Measurements from ENCODE around the gene POC1A. TPM values are rescaled to one million over a fixed set of nuclear protein-coding genes. Genes with fewer than 3 reads are reported as not detected.

POC1A gene
- total RNA-seq, 1 experiment from 2014 or later, result 25.7 TPM

DNA sequence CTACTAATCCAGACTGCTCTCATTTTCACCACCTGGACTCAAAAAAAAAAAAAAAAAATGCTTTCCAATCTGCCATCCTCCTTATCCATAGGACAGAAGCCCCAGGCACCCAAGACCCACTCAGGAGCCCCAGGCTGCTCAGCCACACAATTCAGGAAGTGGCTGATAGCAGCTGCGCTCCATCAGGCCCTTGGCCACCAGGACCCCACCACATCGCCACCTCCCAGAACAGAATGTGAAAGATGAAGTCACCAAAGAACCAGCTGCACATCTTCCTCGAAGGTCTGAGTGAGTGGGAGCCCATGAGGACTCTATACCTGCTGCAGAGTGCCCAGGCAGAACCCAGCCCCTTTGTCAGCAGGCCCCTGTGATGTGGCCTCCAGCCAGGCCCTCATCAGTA is 19.5 kb downstream of the POC1A start:
- no peak overlapping the region for H3K27ac ChIP-seq (ENCODE audit: low read length)
- BruUV-seq (replicated peaks), result no TSS peak
- ChIA-PET CTCF (no interaction called here), POLR2A (interaction anchor here (0.7 kb wide), 1 partner anchor 112 kb away, joined by 5 read pairs; no protein-coding TSS in a partner anchor)
- peaks cover under 1% of the 10 kb centered on the region; the same call in 1 of the 2 replicates for H3K4me1 ChIP-seq (ENCODE audit: control insufficient read depth, insufficient read depth, low read length)
- H3K27me3 ChIP-seq (ENCODE audit: control insufficient read depth, insufficient read depth, low read length), result no peaks in the 10 kb centered on the region
- ATAC-seq (no peak), DNase-seq (ENCODE audit: low read depth, low spot score) (no peak)
- in situ Hi-C loops (cut with HindIII; ENCODE audit: low pct_unique_long_range_greater_than_20kb, low sequenced_read_pairs), result no loop called here
- no peaks in the 10 kb centered on the region for H3K9me3 ChIP-seq (ENCODE audit: control insufficient read depth, insufficient read depth, low read depth, low read length)
- intact Hi-C loops (cut with micrococcal nuclease; ENCODE audit: unreplicated experiment), result no loop called here
- H3K4me3 ChIP-seq (ENCODE audit: low read depth in 2 of 2, low read length in 2 of 2), result no peak overlapping the region
- TF ChIP-seq, protein P1, sequence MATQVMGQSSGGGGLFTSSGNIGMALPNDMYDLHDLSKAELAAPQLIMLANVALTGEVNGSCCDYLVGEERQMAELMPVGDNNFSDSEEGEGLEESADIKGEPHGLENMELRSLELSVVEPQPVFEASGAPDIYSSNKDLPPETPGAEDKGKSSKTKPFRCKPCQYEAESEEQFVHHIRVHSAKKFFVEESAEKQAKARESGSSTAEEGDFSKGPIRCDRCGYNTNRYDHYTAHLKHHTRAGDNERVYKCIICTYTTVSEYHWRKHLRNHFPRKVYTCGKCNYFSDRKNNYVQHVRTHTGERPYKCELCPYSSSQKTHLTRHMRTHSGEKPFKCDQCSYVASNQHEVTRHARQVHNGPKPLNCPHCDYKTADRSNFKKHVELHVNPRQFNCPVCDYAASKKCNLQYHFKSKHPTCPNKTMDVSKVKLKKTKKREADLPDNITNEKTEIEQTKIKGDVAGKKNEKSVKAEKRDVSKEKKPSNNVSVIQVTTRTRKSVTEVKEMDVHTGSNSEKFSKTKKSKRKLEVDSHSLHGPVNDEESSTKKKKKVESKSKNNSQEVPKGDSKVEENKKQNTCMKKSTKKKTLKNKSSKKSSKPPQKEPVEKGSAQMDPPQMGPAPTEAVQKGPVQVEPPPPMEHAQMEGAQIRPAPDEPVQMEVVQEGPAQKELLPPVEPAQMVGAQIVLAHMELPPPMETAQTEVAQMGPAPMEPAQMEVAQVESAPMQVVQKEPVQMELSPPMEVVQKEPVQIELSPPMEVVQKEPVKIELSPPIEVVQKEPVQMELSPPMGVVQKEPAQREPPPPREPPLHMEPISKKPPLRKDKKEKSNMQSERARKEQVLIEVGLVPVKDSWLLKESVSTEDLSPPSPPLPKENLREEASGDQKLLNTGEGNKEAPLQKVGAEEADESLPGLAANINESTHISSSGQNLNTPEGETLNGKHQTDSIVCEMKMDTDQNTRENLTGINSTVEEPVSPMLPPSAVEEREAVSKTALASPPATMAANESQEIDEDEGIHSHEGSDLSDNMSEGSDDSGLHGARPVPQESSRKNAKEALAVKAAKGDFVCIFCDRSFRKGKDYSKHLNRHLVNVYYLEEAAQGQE (IDR thresholded peaks at IDR 0.05; ENCODE audit: insufficient read depth in 1 of 2, low read depth in 2 of 2, low read length in 1 of 2), result no peak
- TF ChIP-seq POLR2AphosphoS5 (IDR thresholded peaks at IDR 0.05; ENCODE audit: low read depth, low read length), result no peak
- TF ChIP-seq TCF7L2 (IDR thresholded peaks at IDR 0.05; ENCODE audit: low read depth, low read length), result no peak
- TF ChIP-seq, protein P2, sequence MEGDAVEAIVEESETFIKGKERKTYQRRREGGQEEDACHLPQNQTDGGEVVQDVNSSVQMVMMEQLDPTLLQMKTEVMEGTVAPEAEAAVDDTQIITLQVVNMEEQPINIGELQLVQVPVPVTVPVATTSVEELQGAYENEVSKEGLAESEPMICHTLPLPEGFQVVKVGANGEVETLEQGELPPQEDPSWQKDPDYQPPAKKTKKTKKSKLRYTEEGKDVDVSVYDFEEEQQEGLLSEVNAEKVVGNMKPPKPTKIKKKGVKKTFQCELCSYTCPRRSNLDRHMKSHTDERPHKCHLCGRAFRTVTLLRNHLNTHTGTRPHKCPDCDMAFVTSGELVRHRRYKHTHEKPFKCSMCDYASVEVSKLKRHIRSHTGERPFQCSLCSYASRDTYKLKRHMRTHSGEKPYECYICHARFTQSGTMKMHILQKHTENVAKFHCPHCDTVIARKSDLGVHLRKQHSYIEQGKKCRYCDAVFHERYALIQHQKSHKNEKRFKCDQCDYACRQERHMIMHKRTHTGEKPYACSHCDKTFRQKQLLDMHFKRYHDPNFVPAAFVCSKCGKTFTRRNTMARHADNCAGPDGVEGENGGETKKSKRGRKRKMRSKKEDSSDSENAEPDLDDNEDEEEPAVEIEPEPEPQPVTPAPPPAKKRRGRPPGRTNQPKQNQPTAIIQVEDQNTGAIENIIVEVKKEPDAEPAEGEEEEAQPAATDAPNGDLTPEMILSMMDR (IDR thresholded peaks at IDR 0.05), result no peak
- TF ChIP-seq SIN3A (IDR thresholded peaks at IDR 0.05; ENCODE audit: borderline replicate concordance, insufficient read depth, low read depth, low read length), result no peak
- H3K36me3 ChIP-seq (ENCODE audit: control insufficient read depth, insufficient read depth, low read length), result no peaks in the 10 kb centered on the region

DNA sequence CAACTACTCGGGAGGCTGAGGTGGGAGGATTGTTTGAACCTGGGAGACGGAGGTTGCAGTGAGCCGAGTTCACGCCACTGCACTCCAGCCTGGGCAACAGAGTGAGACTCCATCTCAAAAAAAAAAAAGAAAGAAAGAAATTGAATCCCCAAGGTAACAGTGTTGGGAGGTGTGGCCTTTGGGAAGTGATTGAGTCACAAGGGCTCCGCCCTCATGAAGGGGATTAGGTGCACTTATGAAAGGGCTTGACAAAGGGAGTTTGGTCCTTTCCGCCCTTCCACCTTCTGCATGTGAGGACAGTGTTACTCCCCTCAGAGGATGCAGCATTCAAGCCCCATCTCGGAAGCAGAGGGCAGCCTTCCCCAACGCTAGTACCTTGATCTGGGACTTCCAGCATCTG is 21.3 kb downstream of the POC1A start:
- H3K4me1 ChIP-seq (ENCODE audit: control insufficient read depth, insufficient read depth, low read length), result peaks cover 17% of the 10 kb centered on the region
- H3K27me3 ChIP-seq (ENCODE audit: control insufficient read depth, insufficient read depth, low read length), result no peaks in the 10 kb centered on the region
- H3K36me3 ChIP-seq (ENCODE audit: control insufficient read depth, insufficient read depth, low read length), result no peaks in the 10 kb centered on the region
- ATAC-seq (no peak), DNase-seq (ENCODE audit: low read depth, low spot score) (no peak)
- no peaks in the 10 kb centered on the region for H3K9me3 ChIP-seq (ENCODE audit: control insufficient read depth, insufficient read depth, low read depth, low read length)
- no peak overlapping the region for H3K27ac ChIP-seq (ENCODE audit: low read length)
- POLR2A ChIA-PET, result no interaction called here
- in situ Hi-C loops (cut with HindIII; ENCODE audit: low pct_unique_long_range_greater_than_20kb, low sequenced_read_pairs) (no loop called here), intact Hi-C loops (cut with micrococcal nuclease; ENCODE audit: unreplicated experiment) (no loop called here)
- TF ChIP-seq, protein P1 (IDR thresholded peaks at IDR 0.05; ENCODE audit: insufficient read depth in 1 of 2, low read depth in 2 of 2, low read length in 1 of 2), result no peak
- no peak for TF ChIP-seq SIN3A (IDR thresholded peaks at IDR 0.05; ENCODE audit: borderline replicate concordance, insufficient read depth, low read depth, low read length)
- no peak for TF ChIP-seq POLR2AphosphoS5 (IDR thresholded peaks at IDR 0.05; ENCODE audit: low read depth, low read length)
- TF ChIP-seq, protein P2 (IDR thresholded peaks at IDR 0.05), result no peak
- no peak for TF ChIP-seq TCF7L2 (IDR thresholded peaks at IDR 0.05; ENCODE audit: low read depth, low read length)
- BruUV-seq (replicated peaks), result no TSS peak
- CTCF ChIA-PET, result no interaction called here
- no peak overlapping the region for H3K4me3 ChIP-seq (ENCODE audit: low read depth in 2 of 2, low read length in 2 of 2)

All from Panc1 (cell line).